CD4-positive, CD25-positive, alpha-beta regulatory T cell (primary cell): ENCODE measurements around the gene ZNF225. TPM values are rescaled to one million over a fixed set of nuclear protein-coding genes. Genes with fewer than 3 reads are reported as not detected.
"Not testable (repeated sequence)": the region's sequence is repeated elsewhere in the genome, so short reads cannot be mapped to it uniquely, and the experiment has no call there.

Experiments
- ATAC-seq, 2 donors: fragments of 150-1000 bp; cut with Tn5 transposase; one replicate each; pipeline ENCODE4 v1.10.0; 2021; ENCODE audit warnings: low read depth in 2 of 2, moderate number of reproducible peaks in 2 of 2, moderate library complexity in 1 of 2
- DNase-seq, 3 donors: peaks; one replicate each; pipeline versions ENCODE4 v3.0.0 to v3.0.0-alpha.2; 2012 to 2022; ENCODE audit warnings: mixed read lengths in 1 of 3
- H3K27ac ChIP-seq: one replicate; pipeline ENCODE4 v1.7.0; 2013; ENCODE audit warnings: mild to moderate bottlenecking, low read length; ENCODE audit not compliant: insufficient read depth, poor library complexity, severe bottlenecking
- H3K27me3 ChIP-seq: one replicate; pipeline ENCODE4 v1.7.0; 2013; ENCODE audit warnings: low read length; ENCODE audit not compliant: control insufficient read depth, insufficient read depth
- H3K36me3 ChIP-seq: one replicate; pipeline ENCODE4 v1.7.0; 2013; ENCODE audit warnings: mild to moderate bottlenecking, low read length, moderate library complexity; ENCODE audit not compliant: control insufficient read depth, insufficient read depth
- H3K4me1 ChIP-seq: 2 replicates; pipeline ENCODE4 v1.7.0; 2013; ENCODE audit warnings: mild to moderate bottlenecking, low read length; ENCODE audit not compliant: insufficient read depth, control insufficient read depth, poor library complexity, severe bottlenecking
- H3K4me3 ChIP-seq: one replicate; pipeline ENCODE4 v1.7.0; 2013; ENCODE audit warnings: low read depth, mild to moderate bottlenecking, low read length, moderate library complexity
- H3K9me3 ChIP-seq, 2 experiments: 1 replicate in 1 of 2; 2 replicates in 1 of 2; pipeline ENCODE4 v1.7.0; 2013; ENCODE audit warnings: low read length in 2 of 2, mild to moderate bottlenecking in 1 of 2, moderate library complexity in 1 of 2; ENCODE audit not compliant: control insufficient read depth in 2 of 2
- H3K27ac Mint-ChIP-seq, 3 donors: one replicate each; pipeline ENCODE4 v1.8.0; 2020 to 2022; ENCODE audit warnings: mild to moderate bottlenecking in 3 of 3, mixed read lengths in 3 of 3, moderate library complexity in 2 of 3
- H3K27me3 Mint-ChIP-seq: one replicate; pipeline ENCODE4 v1.8.0; 2022; ENCODE audit warnings: mild to moderate bottlenecking, mixed read lengths
- H3K36me3 Mint-ChIP-seq: one replicate; pipeline ENCODE4 v1.8.0; 2020; ENCODE audit warnings: mixed read lengths
- H3K4me1 Mint-ChIP-seq, 4 donors: one replicate each; pipeline ENCODE4 v1.8.0; 2020 to 2022; ENCODE audit warnings: mixed read lengths in 4 of 4, mild to moderate bottlenecking in 1 of 4
- H3K4me3 Mint-ChIP-seq, 4 donors: one replicate each; pipeline ENCODE4 v1.8.0; 2020 to 2022; ENCODE audit warnings: mild to moderate bottlenecking in 4 of 4, mixed read lengths in 4 of 4, moderate library complexity in 3 of 4
- H3K9me3 Mint-ChIP-seq, 7 donors: one replicate each; pipeline ENCODE4 v1.8.0; 2020 to 2022; ENCODE audit warnings: mixed read lengths in 7 of 7, mild to moderate bottlenecking in 3 of 7, moderate library complexity in 2 of 7
- polyA plus RNA-seq, 4 donors: library from polyadenylated mRNA; unstranded; fragments of 300-500 nt; fragmentation: Illumina TruSeq; gene quantifications; one replicate each; pipeline ENCODE4 v1.2.3, GENCODE V29; 2021
- total RNA-seq: library from RNA; stranded (reverse); gene quantifications from one replicate; pipeline ENCODE4 v1.2.3, GENCODE V29; 2022

ZNF225 gene
- total and polyA plus RNA-seq, 5 donors from 2014 or later: 2.1 to 3.9 (median 3.4) TPM

- DNase-seq: peak; percentile 73 to 92 (median 73)
- ATAC-seq: peak; percentile 84 to 86
- Histone ChIP-seq H3K36me3 (peaks cover 28% of the 10 kb centered on the region), H3K4me1 (peaks cover 14% of the 10 kb centered on the region), H3K27me3 (no peaks in the 10 kb centered on the region), H3K4me3 (peak within 1 kb of the TSS; percentile 92), H3K27ac (peak within 1 kb of the TSS; percentile 60), H3K9me3 (peaks cover 0 to 3% of the 10 kb centered on the region in 2 experiments)
- Mint-ChIP-seq H3K9me3 (peaks cover 0 to 4% (median 2%) of the 10 kb centered on the region in 7 donors), H3K27ac (peak within 1 kb of the TSS; percentile 79 to 90 (median 84)), H3K27me3 (no peaks in the 10 kb centered on the region), H3K4me3 (peak within 1 kb of the TSS; percentile 88 to 97 (median 96)), H3K4me1 (peaks cover 9 to 31% (median 12%) of the 10 kb centered on the region in 4 donors), H3K36me3 (peaks cover 30% of the 10 kb centered on the region)
Measured at GRCh38 chr19:44093931-44094765, 19.1 kb upstream of the ZNF225 start, which contains the start of gene ZNF224. ZNF224 (plus strand) TSS chr19:44094361; CDS start chr19:44097874, 3,513 bp downstream.

- H3K9me3 ChIP-seq: peaks cover 65 to 85% of the 10 kb centered on the region in 2 experiments
- H3K27ac Mint-ChIP-seq: no peak overlapping the region
- H3K4me3 Mint-ChIP-seq: no peak overlapping the region
- H3K9me3 Mint-ChIP-seq: peaks cover 0 to 75% (median 35%) of the 10 kb centered on the region in 7 donors
- no peak overlapping the region for H3K27ac ChIP-seq
- peaks cover 37% of the 10 kb centered on the region for H3K36me3 ChIP-seq
- H3K36me3 Mint-ChIP-seq: peaks cover 42% of the 10 kb centered on the region
- peaks cover 10% of the 10 kb centered on the region for H3K4me1 ChIP-seq
- no peaks in the 10 kb centered on the region for H3K27me3 ChIP-seq
- no peak for DNase-seq
- no peaks in the 10 kb centered on the region for H3K27me3 Mint-ChIP-seq
- ATAC-seq: no peak
- peaks cover 0 to 11% (median 7%) of the 10 kb centered on the region in 4 donors for H3K4me1 Mint-ChIP-seq
- H3K4me3 ChIP-seq: peak overlapping the region; percentile 22
Measured at GRCh38 chr19:44107751-44108150, 5.4 kb upstream of the ZNF225 start.

- Mint-ChIP-seq H3K9me3 (peaks cover 0 to 64% (median 25%) of the 10 kb centered on the region in 7 donors), H3K27ac (no peak overlapping the region)
- H3K4me3 ChIP-seq: no peak overlapping the region
Measured at GRCh38 chr19:44109458-44109857, 3.7 kb upstream of the ZNF225 start.

DNA sequence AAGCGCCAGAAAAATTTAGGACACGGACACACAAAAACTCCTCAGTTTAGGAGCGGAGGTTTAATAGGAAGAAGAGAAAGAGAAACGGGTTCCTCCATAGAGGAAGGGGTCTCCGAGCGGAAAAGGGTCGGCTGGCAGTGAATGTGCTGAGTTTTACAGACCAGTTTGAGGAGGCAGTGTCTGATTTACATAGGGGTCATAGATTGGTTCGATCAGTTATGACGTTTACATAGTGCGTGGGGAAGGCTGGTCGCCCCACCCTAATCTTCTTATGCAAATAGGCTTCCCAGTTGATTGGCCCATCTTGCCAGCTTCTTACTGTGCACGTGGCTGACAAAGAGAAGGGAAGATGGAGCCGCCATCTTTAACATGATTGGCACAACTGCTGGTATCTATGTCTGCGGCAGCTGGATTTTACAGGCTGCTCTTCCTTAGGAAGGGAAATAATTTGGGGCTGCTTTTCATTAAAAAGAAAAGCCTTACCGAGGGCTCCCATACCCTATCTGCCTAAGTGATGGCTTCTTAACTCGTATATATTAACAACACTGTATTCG is 1.2 kb upstream of the ZNF225 start:
- H3K4me3 ChIP-seq: peak overlapping the region; percentile 98
- ATAC-seq: no peak
- Mint-ChIP-seq H3K27me3 (no peaks in the 10 kb centered on the region), H3K9me3 (peaks cover 0 to 44% (median 18%) of the 10 kb centered on the region in 7 donors), H3K27ac (no peak overlapping the region), H3K4me1 (peaks cover 13 to 36% (median 25%) of the 10 kb centered on the region in 4 donors), H3K4me3 (peak overlapping the region; percentile 99 to 100 (median 99)), H3K36me3 (peaks cover 20% of the 10 kb centered on the region)
- peaks cover 8% of the 10 kb centered on the region for H3K36me3 ChIP-seq
- no peaks in the 10 kb centered on the region for H3K27me3 ChIP-seq
- H3K9me3 ChIP-seq: peaks cover 36 to 52% of the 10 kb centered on the region in 2 experiments
- peaks cover 27% of the 10 kb centered on the region for H3K4me1 ChIP-seq
- peak in 1 of 3 donors; percentile 15 for DNase-seq
- no peak overlapping the region for H3K27ac ChIP-seq

More at GRCh38 chr19:44109458-44109857, 3.7 kb upstream of the ZNF225 start:
- H3K36me3 Mint-ChIP-seq: peaks cover 26% of the 10 kb centered on the region
- Histone ChIP-seq H3K4me1 (peaks cover 22% of the 10 kb centered on the region), H3K27ac (no peak overlapping the region), H3K27me3 (no peaks in the 10 kb centered on the region), H3K36me3 (peaks cover 21% of the 10 kb centered on the region), H3K9me3 (peaks cover 52 to 74% of the 10 kb centered on the region in 2 experiments)
- peaks cover 4 to 22% (median 16%) of the 10 kb centered on the region in 4 donors for H3K4me1 Mint-ChIP-seq
- ATAC-seq: no peak
- no peaks in the 10 kb centered on the region for H3K27me3 Mint-ChIP-seq
- peak overlapping the region in 1 of 4 donors; percentile 35 for H3K4me3 Mint-ChIP-seq
- DNase-seq: no peak

- peak overlapping the region; percentile 98 for H3K4me3 ChIP-seq
- peaks cover 13 to 36% (median 26%) of the 10 kb centered on the region in 4 donors for H3K4me1 Mint-ChIP-seq
- peaks cover 20% of the 10 kb centered on the region for H3K36me3 Mint-ChIP-seq
- ATAC-seq (no peak), DNase-seq (no peak)
- H3K27ac Mint-ChIP-seq: peak overlapping the region in 2 of 3 donors; percentile 94 to 97
- H3K4me3 Mint-ChIP-seq: peak overlapping the region; percentile 99 to 100 (median 99)
- H3K9me3 Mint-ChIP-seq: peaks cover 0 to 36% (median 16%) of the 10 kb centered on the region in 7 donors
- no peaks in the 10 kb centered on the region for H3K27me3 ChIP-seq
- H3K9me3 ChIP-seq: peaks cover 28 to 44% of the 10 kb centered on the region in 2 experiments
- peaks cover 8% of the 10 kb centered on the region for H3K36me3 ChIP-seq
- peaks cover 27% of the 10 kb centered on the region for H3K4me1 ChIP-seq
- H3K27me3 Mint-ChIP-seq: no peaks in the 10 kb centered on the region
- no peak overlapping the region for H3K27ac ChIP-seq
Measured at GRCh38 chr19:44112802-44113137, 429 bp upstream of the ZNF225 start.

DNA sequence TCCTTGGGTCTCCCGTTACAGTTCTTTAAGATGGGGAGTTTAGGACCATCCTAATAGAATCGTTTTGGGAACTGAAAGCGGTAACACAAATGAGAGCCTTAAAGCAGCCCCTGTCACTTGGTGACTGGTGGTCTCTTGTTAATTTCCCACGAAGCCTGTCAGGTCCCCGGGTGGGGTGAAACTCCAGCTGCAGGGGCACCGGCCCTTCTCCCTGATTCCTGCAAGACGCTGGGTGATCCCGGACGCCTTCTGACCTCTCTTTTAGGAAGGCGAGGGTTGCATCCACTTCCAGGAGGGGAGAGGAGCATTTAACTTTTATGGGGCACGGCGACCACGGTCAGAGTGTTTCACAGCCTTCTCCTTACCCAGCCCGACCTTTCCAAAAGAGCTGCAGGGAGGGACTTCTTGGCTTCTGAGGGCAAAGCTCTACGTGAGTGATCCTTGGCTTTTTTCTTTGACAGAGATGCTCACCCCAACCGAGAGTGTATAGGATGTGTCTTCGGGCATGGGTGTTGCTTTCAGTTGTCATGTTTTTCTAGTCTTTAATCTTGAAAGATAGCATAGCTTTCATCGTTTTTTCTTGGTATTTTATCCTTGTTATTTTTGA is 688 bp downstream of the ZNF225 start:
- no peak for ATAC-seq
- Histone ChIP-seq H3K9me3 (peaks cover 17 to 33% of the 10 kb centered on the region in 2 experiments), H3K27ac (peak overlapping the region; percentile 43), H3K36me3 (peaks cover 16% of the 10 kb centered on the region), H3K4me1 (peaks cover 27% of the 10 kb centered on the region), H3K27me3 (no peaks in the 10 kb centered on the region), H3K4me3 (peak overlapping the region; percentile 98)
- Mint-ChIP-seq H3K4me1 (peaks cover 13 to 36% (median 26%) of the 10 kb centered on the region in 4 donors), H3K4me3 (peak overlapping the region; percentile 99 to 100 (median 99)), H3K9me3 (peaks cover 0 to 28% (median 11%) of the 10 kb centered on the region in 7 donors), H3K27me3 (no peaks in the 10 kb centered on the region), H3K27ac (peak overlapping the region; percentile 84 to 97 (median 94)), H3K36me3 (peaks cover 23% of the 10 kb centered on the region)
- peak in 1 of 3 donors; percentile 20 for DNase-seq

DNA sequence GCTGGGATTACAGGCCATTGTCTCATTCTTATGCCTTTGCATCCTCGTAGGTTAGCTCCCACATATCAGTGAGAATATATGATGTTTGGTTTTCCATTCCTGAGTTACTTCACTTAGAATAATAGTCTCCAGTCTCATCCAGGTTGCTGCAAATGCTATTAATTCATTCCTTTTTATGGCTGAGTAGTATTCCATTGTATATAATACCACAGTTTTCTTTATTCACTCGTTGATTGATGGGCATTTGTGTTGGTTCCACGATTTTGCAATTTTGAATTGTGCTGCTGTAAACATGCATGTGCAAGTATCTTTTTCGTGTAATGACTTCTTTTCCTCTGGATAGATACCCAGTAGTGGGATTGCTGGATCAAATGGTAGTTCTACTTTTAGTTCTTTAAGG is 8.0 kb downstream of the ZNF225 start:
- H3K9me3 ChIP-seq: peaks cover 20 to 34% of the 10 kb centered on the region in 2 experiments
- H3K36me3 ChIP-seq: peaks cover 75% of the 10 kb centered on the region
- H3K4me3 ChIP-seq, H3K27me3 ChIP-seq, ATAC-seq, H3K27me3 Mint-ChIP-seq, H3K27ac Mint-ChIP-seq, H3K4me1 ChIP-seq, H3K27ac ChIP-seq, H3K4me3 Mint-ChIP-seq, DNase-seq: not testable (repeated sequence)
- H3K4me1 Mint-ChIP-seq: peaks cover 7 to 19% (median 13%) of the 10 kb centered on the region in 4 donors
- H3K36me3 Mint-ChIP-seq: peaks cover 89% of the 10 kb centered on the region
- peaks cover 6 to 58% (median 33%) of the 10 kb centered on the region in 7 donors for H3K9me3 Mint-ChIP-seq
